Measurements from ENCODE around the gene TOM1L2. TPM values are rescaled to one million over a fixed set of nuclear protein-coding genes. Genes with fewer than 3 reads are reported as not detected.
A peak's percentile ranks its signal among the peaks of the same experiment; 100 is the strongest.

TOM1L2 gene
- polyA plus RNA-seq, 1 experiment, result 25.5 TPM

DNA sequence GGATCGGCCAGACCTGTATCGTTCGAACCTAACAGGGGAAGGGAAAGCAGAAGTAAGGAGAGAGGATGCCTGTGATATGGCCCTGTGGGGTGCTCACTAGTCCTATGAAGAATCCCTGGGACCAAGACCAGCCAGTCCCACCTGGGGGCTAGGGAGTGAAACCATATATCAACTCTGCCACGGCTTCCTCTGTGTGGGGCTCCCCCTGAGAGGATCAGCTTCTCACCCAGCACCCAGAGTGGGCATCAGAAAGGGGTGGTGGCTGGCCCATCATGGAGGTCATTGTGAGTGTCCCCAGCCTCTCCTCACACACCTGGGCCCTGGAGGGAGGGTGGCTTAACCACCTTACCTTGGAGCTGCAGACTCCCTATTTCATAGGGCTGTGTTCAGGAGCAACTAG, 105.3 kb downstream of the TOM1L2 start:
- H3K27me3 ChIP-seq (ENCODE audit: control insufficient read depth, insufficient read depth, low read length), result no peaks in the 10 kb centered on the region
- no peak overlapping the region for H3K4me3 ChIP-seq (ENCODE audit: low read depth, low read length)
- no peak for TF ChIP-seq CTCF (IDR thresholded peaks at IDR 0.05; ENCODE audit: low read depth, low read length)
- no peak for DNase-seq (ENCODE audit: low read depth, low spot score)
- POLR2A ChIA-PET, result no interaction called here
- H3K27ac ChIP-seq (ENCODE audit: low read depth, low read length), result no peak overlapping the region
- H3K9me3 ChIP-seq (ENCODE audit: control insufficient read depth, insufficient read depth, low read length), result no peaks in the 10 kb centered on the region
- CTCF ChIA-PET, result interaction anchor here (1.0 kb wide), 2 partner anchors 13 to 53 kb away, joined by 3 read pairs; no protein-coding TSS in a partner anchor

GRCh38 chr17:17866425-17866824, 105.8 kb downstream of the TOM1L2 start:
- no peaks in the 10 kb centered on the region for H3K27me3 ChIP-seq (ENCODE audit: control insufficient read depth, insufficient read depth, low read length)
- no peak for DNase-seq (ENCODE audit: low read depth, low spot score)
- CTCF ChIA-PET, result interaction anchor here (1.0 kb wide), 1 partner anchor 13 kb away, joined by 3 read pairs; no protein-coding TSS in a partner anchor

DNA sequence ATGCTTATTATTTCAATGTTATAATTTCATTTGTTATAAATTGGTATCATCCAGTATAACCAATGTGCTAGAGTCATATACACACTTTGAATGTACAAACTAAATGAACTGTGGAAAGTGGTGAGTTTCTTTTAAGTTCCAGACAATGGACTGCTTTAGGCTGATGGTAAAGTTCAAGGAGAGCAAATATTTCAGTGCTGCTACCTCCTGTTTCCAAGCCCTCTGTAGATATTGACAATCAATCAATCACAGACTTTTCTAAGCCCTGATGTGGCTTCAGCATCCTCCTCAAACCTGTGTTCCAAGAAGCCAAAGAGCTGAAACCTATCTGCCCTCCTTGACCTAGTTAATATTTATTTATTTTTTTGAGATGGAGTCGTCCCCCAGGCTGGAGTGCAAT, 107.2 kb downstream of the TOM1L2 start:
- CTCF ChIA-PET, result no interaction called here
- no peak for DNase-seq (ENCODE audit: low read depth, low spot score)
- POLR2A ChIA-PET, result no interaction called here

More at GRCh38 chr17:17866425-17866824, 105.8 kb downstream of the TOM1L2 start:
- Histone ChIP-seq H3K9me3 (ENCODE audit: control insufficient read depth, insufficient read depth, low read length) (no peaks in the 10 kb centered on the region), H3K27ac (ENCODE audit: low read depth, low read length) (no peak overlapping the region), H3K4me3 (ENCODE audit: low read depth, low read length) (no peak overlapping the region)
- no peak for TF ChIP-seq CTCF (IDR thresholded peaks at IDR 0.05; ENCODE audit: low read depth, low read length)
- POLR2A ChIA-PET, result no interaction called here

DNA sequence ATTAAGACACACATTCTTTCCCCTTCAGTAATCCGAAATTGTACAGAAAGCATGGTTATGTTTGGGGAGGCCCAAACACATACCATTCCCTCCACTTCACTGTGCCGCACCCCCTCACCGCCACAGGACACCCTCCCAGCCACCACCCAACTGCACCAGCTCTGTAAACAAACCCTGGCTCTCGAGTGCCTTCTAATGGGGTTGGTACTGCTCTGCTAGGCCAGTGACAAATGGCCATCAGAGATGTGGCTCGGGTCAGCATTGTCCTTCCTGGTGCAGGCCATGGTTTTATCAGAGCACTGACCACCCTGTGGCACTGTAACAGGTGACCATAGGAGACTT, 111.5 kb downstream of the TOM1L2 start:
- ChIA-PET POLR2A (interaction anchor here (0.6 kb wide), 1 partner anchor 248 kb away, joined by 6 read pairs; no protein-coding TSS in a partner anchor), CTCF (interaction anchor here (0.7 to 3.0 kb wide), 7 partner anchors 11 to 59 kb away, joined by 3 to 10 read pairs (median 4); no protein-coding TSS in a partner anchor)
- Histone ChIP-seq H3K4me3 (ENCODE audit: low read depth, low read length) (no peak overlapping the region), H3K27ac (ENCODE audit: low read depth, low read length) (no peak overlapping the region), H3K9me3 (ENCODE audit: control insufficient read depth, insufficient read depth, low read length) (no peaks in the 10 kb centered on the region), H3K27me3 (ENCODE audit: control insufficient read depth, insufficient read depth, low read length) (no peaks in the 10 kb centered on the region)
- no peak for DNase-seq (ENCODE audit: low read depth, low spot score)
- no peak for TF ChIP-seq CTCF (IDR thresholded peaks at IDR 0.05; ENCODE audit: low read depth, low read length)

More for the DNA sequence above, 107.2 kb downstream of the TOM1L2 start:
- H3K9me3 ChIP-seq (ENCODE audit: control insufficient read depth, insufficient read depth, low read length), result no peaks in the 10 kb centered on the region
- no peak for TF ChIP-seq CTCF (IDR thresholded peaks at IDR 0.05; ENCODE audit: low read depth, low read length)
- H3K4me3 ChIP-seq (ENCODE audit: low read depth, low read length), result no peak overlapping the region
- H3K27ac ChIP-seq (ENCODE audit: low read depth, low read length), result no peak overlapping the region
- H3K27me3 ChIP-seq (ENCODE audit: control insufficient read depth, insufficient read depth, low read length), result no peaks in the 10 kb centered on the region

DNA sequence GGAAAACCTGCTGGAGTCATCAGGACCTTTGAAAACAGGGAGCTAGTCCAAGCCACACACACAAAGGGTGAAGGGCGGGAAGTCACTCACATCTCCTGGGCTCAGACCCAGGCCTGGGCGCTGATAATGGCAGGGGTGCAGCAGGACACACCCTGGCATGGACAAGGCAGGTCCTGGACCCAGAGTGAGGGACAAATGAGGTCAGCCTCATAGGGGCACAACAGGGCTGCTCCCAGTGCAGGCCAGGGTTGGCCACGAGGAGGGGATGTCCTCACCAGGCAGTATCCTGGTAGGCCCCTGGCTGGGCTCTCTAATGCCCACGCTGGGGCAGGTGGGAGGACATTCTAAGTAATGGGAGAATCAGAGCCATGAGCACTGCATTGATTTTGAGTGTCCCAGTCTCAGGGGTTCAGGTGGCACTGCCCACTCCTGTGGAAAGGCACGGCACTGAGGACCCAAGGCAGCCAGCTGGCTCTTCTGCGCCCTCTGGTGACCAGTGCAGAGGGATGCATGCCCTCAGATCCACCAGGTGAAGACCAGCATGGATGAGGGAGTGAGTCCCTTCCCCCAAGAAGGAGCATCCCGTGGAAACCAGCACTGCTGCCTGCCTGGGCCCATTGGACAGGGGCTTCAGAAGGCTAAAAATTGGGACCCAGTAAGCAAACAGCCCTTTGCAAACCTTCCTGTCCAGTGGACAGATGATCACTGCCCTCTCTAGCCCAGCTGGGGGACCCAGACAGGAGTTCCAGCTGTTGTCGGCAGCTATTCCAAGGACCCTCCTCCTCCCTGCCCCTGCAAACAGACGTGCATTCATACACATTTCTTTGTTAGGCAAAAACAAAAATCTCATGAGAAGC, 112.1 kb downstream of the TOM1L2 start:
- ChIA-PET CTCF (interaction anchor here (0.6 to 3.0 kb wide), 12 partner anchors 10 to 181 kb away, joined by 3 to 12 read pairs (median 3); no protein-coding TSS in a partner anchor), POLR2A (interaction anchor here (0.6 kb wide), 1 partner anchor 247 kb away, joined by 6 read pairs; no protein-coding TSS in a partner anchor)
- Histone ChIP-seq H3K27me3 (ENCODE audit: control insufficient read depth, insufficient read depth, low read length) (no peaks in the 10 kb centered on the region), H3K4me3 (ENCODE audit: low read depth, low read length) (no peak overlapping the region), H3K27ac (ENCODE audit: low read depth, low read length) (no peak overlapping the region), H3K9me3 (ENCODE audit: control insufficient read depth, insufficient read depth, low read length) (no peaks in the 10 kb centered on the region)
- DNase-seq (ENCODE audit: low read depth, low spot score), result no peak
- peak; percentile 97 for TF ChIP-seq CTCF (IDR thresholded peaks at IDR 0.05; ENCODE audit: low read depth, low read length)

Data from AG04450 (cell line).